Small intestine (tissue), 7 donors: ENCODE measurements around the gene SLC4A3. TPM values are rescaled to one million over a fixed set of nuclear protein-coding genes. Genes with fewer than 3 reads are reported as not detected.

Experiments
- DNase-seq, 2 donors: peaks; one replicate each; pipeline versions ENCODE4 v3.0.0 to v3.0.0-alpha.2; 2013
- FAIRE-seq: peaks from 2 replicates; lab custom pipeline; 2012; peaks lifted over from hg19 to GRCh38; lab: Jason Lieb, UNC
- H3K27ac ChIP-seq, 3 donors: one replicate each; pipeline ENCODE4 v1.5.1; 2013; ENCODE audit warnings: low read length in 2 of 3, mild to moderate bottlenecking in 2 of 3, control low read depth in 1 of 3, inconsistent platforms in 1 of 3, low read depth in 1 of 3, moderate library complexity in 1 of 3
- H3K27me3 ChIP-seq, 3 donors: one replicate each; pipeline ENCODE4 v1.6.1; 2013; ENCODE audit warnings: low read length in 3 of 3, inconsistent platforms in 1 of 3; ENCODE audit not compliant: control insufficient read depth in 3 of 3, insufficient read depth in 3 of 3
- H3K36me3 ChIP-seq, 3 donors: one replicate each; pipeline ENCODE4 v1.6.1; 2013; ENCODE audit warnings: low read length in 3 of 3, inconsistent platforms in 1 of 3, low read depth in 1 of 3, mild to moderate bottlenecking in 1 of 3, moderate library complexity in 1 of 3; ENCODE audit not compliant: control insufficient read depth in 3 of 3, insufficient read depth in 2 of 3
- H3K4me1 ChIP-seq, 3 donors: one replicate each; pipeline ENCODE4 v1.6.1; 2013; ENCODE audit warnings: low read length in 2 of 3, inconsistent platforms in 1 of 3, low read depth in 1 of 3, mild to moderate bottlenecking in 1 of 3, moderate library complexity in 1 of 3; ENCODE audit not compliant: control insufficient read depth in 3 of 3, insufficient read depth in 2 of 3
- H3K4me3 ChIP-seq, 3 donors: one replicate each; pipeline ENCODE4 v1.5.1; 2013; ENCODE audit warnings: low read length in 3 of 3, control low read depth in 1 of 3, inconsistent platforms in 1 of 3, low read depth in 1 of 3, mild to moderate bottlenecking in 1 of 3, moderate library complexity in 1 of 3
- H3K9me3 ChIP-seq, 2 donors: one replicate each; pipeline ENCODE4 v1.6.1; 2013; ENCODE audit warnings: low read depth in 1 of 2, low read length in 1 of 2; ENCODE audit not compliant: control insufficient read depth in 2 of 2, insufficient read depth in 1 of 2
- WGBS, 3 donors: extraction: QIAGEN DNeasy Blood & Tissue Kit; methylation state at CpG; one replicate each; pipeline ENCODE4 v1.1.7; 2013; 5-methylcytosine and 5-hydroxymethylcytosine counted together
- polyA plus RNA-seq, 4 donors: library from polyadenylated mRNA; stranded (reverse) in 3 of 4; unstranded in 1 of 4; fragments of 200-250 nt in 3 of 4; fragments of 120-200 nt in 1 of 4; gene quantifications; one replicate each; pipeline versions ENCODE4 v1.2.1 to v1.2.3, GENCODE V29; 2013
- donor health status: healthy with polysubstance abuse.
- donor health status: control.
- donor health status: control.
- donor health status: Bipolar disorder and iron deficiency.
- donor health status: healthy.

The SLC4A3 gene
- polyA plus RNA-seq, 4 donors, result 1.0 to 2.2 (median 1.1) TPM; not detected in 1

DNA sequence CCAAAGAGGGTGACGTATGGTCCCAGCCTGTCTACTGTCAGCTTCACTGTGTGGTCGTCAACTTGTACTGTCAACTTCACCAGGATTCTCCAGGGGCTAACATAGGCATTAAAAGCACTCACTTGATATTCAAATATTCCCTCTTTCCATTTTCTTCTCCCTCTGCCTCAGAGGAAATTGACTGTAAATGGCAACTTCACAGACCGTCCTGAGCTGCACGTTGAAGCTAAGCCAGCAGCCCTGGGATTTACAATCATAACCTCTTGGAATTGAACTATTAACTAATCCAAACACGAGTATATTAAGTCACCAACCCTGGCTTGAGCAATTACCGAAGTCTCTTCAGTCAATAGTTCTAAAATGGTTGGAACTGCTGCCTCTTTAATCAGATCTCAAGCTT lies 38.5 kb downstream of the SLC4A3 start:
- H3K4me3 ChIP-seq, result no peak overlapping the region
- no peaks in the 10 kb centered on the region for H3K4me1 ChIP-seq
- no peak overlapping the region for H3K27ac ChIP-seq
- no peaks in the 10 kb centered on the region for H3K36me3 ChIP-seq
- H3K9me3 ChIP-seq, result peaks cover 0 to 5% of the 10 kb centered on the region in 2 donors
- H3K27me3 ChIP-seq, result no peaks in the 10 kb centered on the region
- 66 to 68% (median 67%) methylated on average over 6 of the region's 6 CpGs for WGBS, 3 donors
- DNase-seq (no peak), FAIRE-seq (no peak)

DNA sequence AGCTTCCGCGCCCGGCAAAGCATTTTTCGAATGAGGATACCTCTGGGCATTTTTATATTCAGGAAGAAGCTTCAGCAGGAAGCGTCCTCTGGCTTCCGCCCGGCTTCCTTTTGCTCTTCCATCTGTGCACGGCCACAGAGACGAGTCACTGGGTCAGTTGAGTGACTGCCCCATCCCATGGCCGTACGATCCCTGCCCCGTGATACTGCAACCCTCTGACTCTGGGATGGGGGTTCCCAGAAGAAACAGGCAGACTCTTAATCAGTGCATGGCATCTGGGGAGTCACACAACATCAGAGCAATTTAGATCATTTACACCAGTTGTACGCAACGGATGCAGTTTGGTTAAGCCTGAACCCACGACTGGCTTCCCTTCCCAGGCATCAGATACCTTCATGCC lies 40.9 kb downstream of the SLC4A3 start:
- Histone ChIP-seq H3K4me1 (no peaks in the 10 kb centered on the region), H3K9me3 (no peaks in the 10 kb centered on the region), H3K4me3 (no peak overlapping the region), H3K27ac (no peak overlapping the region), H3K27me3 (peaks cover 0 to 2% (median 0%) of the 10 kb centered on the region in 3 donors), H3K36me3 (no peaks in the 10 kb centered on the region)
- WGBS, 3 donors, result 85 to 90% (median 89%) methylated on average over 15 of the region's 15 CpGs
- no peak for DNase-seq
- no peak for FAIRE-seq

DNA sequence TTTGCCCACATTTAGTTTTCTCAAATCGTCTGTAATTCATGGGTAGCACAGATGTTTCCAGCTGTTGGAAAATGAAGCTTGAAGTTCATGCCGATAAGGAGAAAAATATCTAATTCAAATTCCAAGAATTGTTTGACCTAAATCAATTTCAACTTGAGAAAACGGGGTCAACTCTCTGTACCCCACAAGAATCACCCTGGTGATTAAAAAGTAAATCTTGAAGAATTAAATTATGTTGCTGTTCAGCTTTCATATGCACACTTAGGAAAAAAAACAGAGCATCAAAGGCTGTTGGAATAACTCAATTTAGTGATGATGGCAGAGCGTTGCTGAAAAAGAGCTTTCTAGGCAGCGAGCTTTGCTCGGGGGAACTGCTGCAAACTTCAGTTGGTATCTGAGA lies 43.0 kb downstream of the SLC4A3 start:
- H3K9me3 ChIP-seq, result no peaks in the 10 kb centered on the region
- H3K36me3 ChIP-seq, result no peaks in the 10 kb centered on the region
- H3K27ac ChIP-seq, result no peak overlapping the region
- FAIRE-seq (no peak), DNase-seq (no peak)
- peaks cover 0 to 3% (median 2%) of the 10 kb centered on the region in 3 donors for H3K27me3 ChIP-seq
- WGBS, 3 donors, result 73 to 84% (median 80%) methylated on average over 6 of the region's 6 CpGs
- no peaks in the 10 kb centered on the region for H3K4me1 ChIP-seq
- H3K4me3 ChIP-seq, result no peak overlapping the region

DNA sequence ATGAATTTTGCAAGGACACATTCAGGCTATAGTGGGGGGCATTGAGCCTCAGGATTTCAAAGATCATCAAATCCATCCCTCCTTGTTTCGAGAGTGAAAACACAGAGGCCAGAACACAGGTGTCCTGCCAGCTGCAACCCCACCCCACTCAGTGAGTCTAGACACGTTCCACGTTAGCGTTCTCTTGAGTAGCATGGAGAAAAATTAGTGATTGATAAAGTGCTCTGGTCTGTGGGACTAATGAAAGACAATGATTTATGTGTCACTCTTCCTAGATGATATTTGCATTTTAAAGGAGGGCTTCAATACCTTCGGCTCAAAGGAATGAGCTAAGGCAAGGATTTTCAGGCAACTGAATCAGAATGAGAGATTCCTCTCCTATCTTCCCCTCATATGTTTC lies 43.8 kb downstream of the SLC4A3 start:
- FAIRE-seq, result no peak

DNA sequence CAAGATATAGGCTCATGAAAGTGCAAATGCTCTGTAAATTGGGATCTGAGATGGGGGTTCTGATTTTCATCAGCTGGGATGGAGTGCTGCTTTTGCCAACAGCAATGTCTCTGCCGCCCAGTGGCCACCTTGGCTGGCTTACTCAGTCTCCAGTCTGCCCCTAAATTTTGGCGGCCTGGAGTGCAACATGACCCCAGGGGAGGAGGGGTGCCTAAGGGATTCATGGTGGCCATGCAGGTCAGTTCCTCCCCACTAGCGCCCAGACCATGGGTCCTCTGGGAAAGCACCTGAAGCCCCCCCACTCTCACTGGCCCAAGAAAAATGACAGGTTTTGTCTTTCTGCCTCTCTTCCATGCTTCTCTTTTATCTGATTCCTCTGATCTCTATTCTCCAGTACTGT lies 45.0 kb downstream of the SLC4A3 start:
- Histone ChIP-seq H3K27ac (no peak overlapping the region), H3K9me3 (no peaks in the 10 kb centered on the region), H3K4me3 (no peak overlapping the region), H3K36me3 (no peaks in the 10 kb centered on the region), H3K4me1 (no peaks in the 10 kb centered on the region), H3K27me3 (peaks cover 0 to 10% (median 2%) of the 10 kb centered on the region in 3 donors)
- DNase-seq, result no peak
- WGBS, 3 donors, result 73 to 81% (median 75%) methylated on average over 3 of the region's 3 CpGs
- no peak for FAIRE-seq

More for the DNA sequence above, 43.8 kb downstream of the SLC4A3 start:
- Histone ChIP-seq H3K27ac (no peak overlapping the region), H3K36me3 (no peaks in the 10 kb centered on the region), H3K27me3 (peaks cover 0 to 10% (median 2%) of the 10 kb centered on the region in 3 donors), H3K4me1 (no peaks in the 10 kb centered on the region), H3K9me3 (no peaks in the 10 kb centered on the region), H3K4me3 (no peak overlapping the region)
- WGBS, 3 donors, result 55 to 73% (median 57%) methylated on average over 5 of the region's 5 CpGs
- DNase-seq, result no peak

DNA sequence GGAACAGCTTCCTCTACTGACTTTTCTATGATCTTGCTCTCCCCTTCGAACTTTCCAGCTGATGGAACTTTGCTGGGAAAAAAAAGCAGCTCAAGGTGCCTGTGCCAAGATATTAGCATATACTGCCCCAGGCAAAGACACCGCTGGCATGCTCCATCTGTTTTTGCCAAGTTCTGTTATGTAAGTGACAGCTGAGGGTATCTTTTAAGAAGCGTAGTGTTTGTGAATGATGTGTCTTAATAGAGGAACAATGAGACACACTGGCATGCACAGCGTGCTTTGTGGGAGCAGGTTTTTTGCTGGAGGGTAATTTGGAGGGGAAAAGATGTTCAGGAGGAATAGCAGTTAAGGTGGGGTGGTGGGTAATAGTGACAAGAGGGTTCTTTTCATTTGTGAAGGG lies 47.8 kb downstream of the SLC4A3 start:
- Histone ChIP-seq H3K4me1 (no peaks in the 10 kb centered on the region), H3K27me3 (peaks cover 0 to 16% (median 2%) of the 10 kb centered on the region in 3 donors), H3K36me3 (no peaks in the 10 kb centered on the region), H3K9me3 (peaks cover 0 to 7% of the 10 kb centered on the region in 2 donors), H3K4me3 (no peak overlapping the region), H3K27ac (no peak overlapping the region)
- FAIRE-seq (no peak), DNase-seq (no peak)
- WGBS, 3 donors, result 73 to 81% (median 74%) methylated on average over 4 of the region's 4 CpGs

DNA sequence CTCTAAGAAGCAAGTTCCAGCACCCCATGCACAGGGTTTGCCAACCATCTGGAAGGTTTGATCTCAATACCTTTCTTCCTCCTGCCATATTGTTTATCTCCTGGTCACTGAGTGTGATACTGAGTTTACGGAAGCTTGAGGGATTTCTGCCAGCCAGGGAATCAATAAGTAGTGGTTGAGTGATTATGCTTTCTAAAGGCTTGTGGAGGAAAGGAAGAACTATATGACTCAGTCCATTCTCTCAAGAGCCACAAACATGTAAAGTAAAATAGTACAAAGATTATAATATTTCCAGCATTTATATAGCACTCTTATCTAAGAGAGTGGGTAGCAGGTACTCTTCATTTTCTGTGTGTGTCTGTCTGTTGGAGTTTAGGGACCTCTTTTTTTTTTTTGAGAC lies 49.2 kb downstream of the SLC4A3 start:
- FAIRE-seq (no peak), DNase-seq (no peak)
- Histone ChIP-seq H3K27ac (no peak overlapping the region), H3K4me3 (no peak overlapping the region), H3K36me3 (no peaks in the 10 kb centered on the region), H3K4me1 (no peaks in the 10 kb centered on the region), H3K9me3 (peaks cover 0 to 8% of the 10 kb centered on the region in 2 donors), H3K27me3 (peaks cover 0 to 16% (median 0%) of the 10 kb centered on the region in 3 donors)
- 59 to 74% (median 61%) methylated on average over 1 of the region's 1 CpG for WGBS, 3 donors

DNA sequence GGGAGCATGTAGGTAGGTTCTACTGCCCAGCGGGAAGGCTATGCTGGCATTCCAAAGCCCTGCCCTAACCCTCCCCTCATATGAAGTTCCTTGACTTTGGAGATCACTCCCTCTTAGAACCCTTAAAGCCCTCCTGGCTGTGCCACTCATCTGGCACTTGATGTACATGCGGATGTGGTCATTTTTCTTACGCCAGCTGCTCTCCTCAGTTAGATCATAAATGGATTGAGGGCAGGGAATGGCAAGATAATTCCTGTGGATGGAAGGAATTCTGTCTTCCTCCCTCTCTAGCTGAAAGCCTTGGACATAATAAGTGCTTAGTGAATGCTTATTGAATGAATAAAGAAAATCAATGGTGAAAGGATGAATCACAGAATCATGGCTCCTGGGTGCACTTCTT lies 51.6 kb downstream of the SLC4A3 start:
- FAIRE-seq, result no peak
- H3K4me3 ChIP-seq, result no peak overlapping the region
- peaks cover 0 to 29% (median 0%) of the 10 kb centered on the region in 3 donors for H3K27me3 ChIP-seq
- no peaks in the 10 kb centered on the region for H3K36me3 ChIP-seq
- WGBS, 3 donors, result 64 to 88% (median 79%) methylated on average over 3 of the region's 3 CpGs
- no peak overlapping the region for H3K27ac ChIP-seq
- peaks cover 0 to 10% of the 10 kb centered on the region in 2 donors for H3K9me3 ChIP-seq
- H3K4me1 ChIP-seq, result no peaks in the 10 kb centered on the region
- no peak for DNase-seq

DNA sequence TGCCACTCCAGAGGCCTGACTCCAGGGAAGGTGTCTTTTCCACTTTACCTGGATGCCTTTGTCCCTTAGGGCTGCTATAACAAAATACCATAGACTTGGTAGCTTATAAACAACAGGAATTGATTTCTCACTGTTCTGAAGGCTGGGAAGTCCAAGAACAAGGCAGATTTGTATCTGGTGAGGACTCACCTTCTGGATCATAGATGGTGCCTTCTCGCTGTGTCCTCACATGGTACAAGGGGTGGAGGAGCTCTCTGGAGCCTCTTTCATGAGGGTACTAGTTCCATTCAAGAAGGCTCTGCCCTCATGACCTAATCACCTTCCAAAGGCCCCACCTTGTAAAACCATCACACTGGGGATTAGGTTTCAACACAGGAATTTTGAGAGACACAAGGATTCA lies 52.1 kb downstream of the SLC4A3 start:
- 81 to 95% (median 85%) methylated on average over 1 of the region's 1 CpG for WGBS, 3 donors
- Histone ChIP-seq H3K27me3 (peaks cover 0 to 29% (median 0%) of the 10 kb centered on the region in 3 donors), H3K4me3 (no peak overlapping the region), H3K9me3 (peaks cover 0 to 10% of the 10 kb centered on the region in 2 donors), H3K4me1 (no peaks in the 10 kb centered on the region), H3K36me3 (no peaks in the 10 kb centered on the region), H3K27ac (no peak overlapping the region)
- no peak for DNase-seq
- FAIRE-seq, result no peak
